ENCODE results near the gene TSPYL1. TPM values are rescaled to one million over a fixed set of nuclear protein-coding genes. Genes with fewer than 3 reads are reported as not detected.
"Not testable (repeated sequence)": the region's sequence is repeated elsewhere in the genome, so short reads cannot be mapped to it uniquely, and the experiment has no call there.

Gene TSPYL1
- total RNA-seq, 1 donor from 2014 or later = 90.2 TPM

DNA sequence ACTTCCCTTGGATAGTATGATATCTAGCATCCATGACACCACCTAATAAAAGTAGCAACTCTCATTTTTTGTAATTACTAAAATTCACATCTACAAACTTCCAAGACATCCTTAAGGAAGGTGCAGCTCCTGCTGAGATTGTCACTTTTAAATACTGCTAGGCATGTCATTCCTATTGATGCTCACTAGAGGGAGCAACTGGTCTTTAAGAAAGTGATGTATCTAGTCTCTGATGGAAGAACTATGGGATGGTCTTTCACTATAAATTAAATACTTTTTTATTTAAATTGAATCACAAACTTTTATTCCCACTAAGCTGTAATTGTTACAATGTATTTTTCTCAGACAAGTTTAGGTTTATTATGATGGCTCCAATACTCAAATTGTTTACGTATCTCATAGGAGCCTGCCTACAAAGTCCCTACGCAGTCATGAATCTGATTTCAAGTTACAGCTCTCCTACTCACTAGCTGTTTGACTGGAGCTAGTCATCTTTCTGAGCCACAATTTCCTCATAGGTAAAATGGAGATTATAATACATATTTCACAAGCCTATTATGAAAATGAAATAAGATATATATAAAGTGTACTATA lies 8.1 kb upstream of the TSPYL1 start:
- Mint-ChIP-seq H3K9me3 (no peaks in the 10 kb centered on the region), H3K27me3 (no peaks in the 10 kb centered on the region), H3K4me3 (no peak overlapping the region), H3K27ac (no peak overlapping the region), H3K4me1 (ENCODE audit: unreplicated experiment) (peaks cover 5% of the 10 kb centered on the region), H3K36me3 (no peaks in the 10 kb centered on the region)
- TF ChIP-seq, protein P1, sequence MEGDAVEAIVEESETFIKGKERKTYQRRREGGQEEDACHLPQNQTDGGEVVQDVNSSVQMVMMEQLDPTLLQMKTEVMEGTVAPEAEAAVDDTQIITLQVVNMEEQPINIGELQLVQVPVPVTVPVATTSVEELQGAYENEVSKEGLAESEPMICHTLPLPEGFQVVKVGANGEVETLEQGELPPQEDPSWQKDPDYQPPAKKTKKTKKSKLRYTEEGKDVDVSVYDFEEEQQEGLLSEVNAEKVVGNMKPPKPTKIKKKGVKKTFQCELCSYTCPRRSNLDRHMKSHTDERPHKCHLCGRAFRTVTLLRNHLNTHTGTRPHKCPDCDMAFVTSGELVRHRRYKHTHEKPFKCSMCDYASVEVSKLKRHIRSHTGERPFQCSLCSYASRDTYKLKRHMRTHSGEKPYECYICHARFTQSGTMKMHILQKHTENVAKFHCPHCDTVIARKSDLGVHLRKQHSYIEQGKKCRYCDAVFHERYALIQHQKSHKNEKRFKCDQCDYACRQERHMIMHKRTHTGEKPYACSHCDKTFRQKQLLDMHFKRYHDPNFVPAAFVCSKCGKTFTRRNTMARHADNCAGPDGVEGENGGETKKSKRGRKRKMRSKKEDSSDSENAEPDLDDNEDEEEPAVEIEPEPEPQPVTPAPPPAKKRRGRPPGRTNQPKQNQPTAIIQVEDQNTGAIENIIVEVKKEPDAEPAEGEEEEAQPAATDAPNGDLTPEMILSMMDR (conservative IDR thresholded peaks at IDR 0.05) = peak; percentile 95
- DNase-seq (ENCODE audit: extremely low spot score, unreplicated experiment) = no peak

DNA sequence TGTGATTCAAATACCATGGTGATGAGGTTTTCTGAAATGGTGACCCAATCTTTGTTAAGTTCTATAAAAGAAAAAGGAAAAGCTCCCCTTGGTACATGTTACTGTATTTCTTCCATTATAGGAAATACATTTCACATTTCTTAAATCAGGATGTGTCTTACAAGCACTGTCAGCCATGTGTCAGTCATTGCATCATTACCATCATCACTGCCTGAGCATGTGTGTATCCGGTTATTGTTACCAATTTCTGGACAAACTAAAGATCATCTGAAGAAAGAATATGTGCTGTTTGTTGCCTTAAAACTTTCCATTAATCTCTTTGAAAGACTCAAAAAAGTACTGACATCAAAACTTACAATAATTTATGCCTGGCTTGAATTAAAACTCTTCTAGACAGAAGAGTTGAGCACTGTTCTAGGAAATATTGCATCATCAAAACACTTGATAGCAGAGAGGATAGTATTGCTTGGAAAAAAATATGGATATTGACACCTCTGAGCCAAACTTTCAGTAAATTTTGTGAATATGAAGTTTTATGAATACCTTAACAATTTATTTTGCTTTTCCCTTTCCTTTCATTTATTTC lies 7.1 kb upstream of the TSPYL1 start:
- H3K27me3 Mint-ChIP-seq = no peaks in the 10 kb centered on the region

DNA sequence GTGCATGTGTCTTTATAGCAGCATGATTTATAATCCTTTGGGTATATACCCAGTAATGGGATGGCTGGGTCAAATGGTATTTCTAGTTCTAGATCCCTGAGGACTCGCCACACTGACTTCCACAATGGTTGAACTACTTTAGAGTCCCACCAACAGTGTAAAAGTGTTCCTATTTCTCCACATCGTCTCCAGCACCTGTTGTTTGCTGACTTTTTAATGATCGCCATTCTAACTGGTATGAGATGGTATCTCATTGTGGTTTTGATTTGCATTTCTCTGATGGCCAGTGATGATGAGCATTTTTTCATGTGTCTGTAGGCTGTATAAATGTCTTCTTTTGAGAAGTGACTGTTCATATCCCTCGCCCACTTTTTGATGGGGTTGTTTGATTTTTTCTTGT lies 5.3 kb upstream of the TSPYL1 start:
- H3K27me3 Mint-ChIP-seq; H3K27ac Mint-ChIP-seq; H3K9me3 Mint-ChIP-seq; H3K4me3 Mint-ChIP-seq; H3K36me3 Mint-ChIP-seq; DNase-seq (ENCODE audit: extremely low spot score, unreplicated experiment): not testable (repeated sequence)
- peaks cover 18% of the 10 kb centered on the region for H3K4me1 Mint-ChIP-seq (ENCODE audit: unreplicated experiment)

More for the DNA sequence above, 7.1 kb upstream of the TSPYL1 start:
- no peaks in the 10 kb centered on the region for H3K9me3 Mint-ChIP-seq
- H3K4me3 Mint-ChIP-seq = no peak overlapping the region
- DNase-seq (ENCODE audit: extremely low spot score, unreplicated experiment) = no peak
- H3K4me1 Mint-ChIP-seq (ENCODE audit: unreplicated experiment) = peaks cover 10% of the 10 kb centered on the region
- no peaks in the 10 kb centered on the region for H3K36me3 Mint-ChIP-seq
- no peak overlapping the region for H3K27ac Mint-ChIP-seq
- TF ChIP-seq, protein P1 (conservative IDR thresholded peaks at IDR 0.05) = no peak

DNA sequence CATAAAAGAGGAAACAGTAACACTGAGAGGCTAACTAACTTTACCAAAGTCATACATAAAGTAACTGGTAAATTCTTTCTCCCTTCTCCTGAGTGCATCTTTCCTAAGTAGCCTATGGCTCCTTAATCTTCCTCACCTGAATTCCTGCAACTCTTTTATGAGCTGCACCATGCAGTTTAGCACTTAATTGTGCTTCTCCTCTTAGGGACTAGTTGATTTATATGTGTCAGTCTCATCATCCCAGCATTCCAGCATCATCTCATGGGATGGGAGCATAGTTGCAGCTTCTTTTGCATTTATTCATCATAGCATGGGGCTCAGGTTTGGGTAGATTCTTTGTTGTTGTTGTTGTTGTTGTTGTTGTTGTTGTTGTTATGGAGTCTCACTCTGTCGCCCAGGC lies 3.5 kb upstream of the TSPYL1 start:
- no peak overlapping the region for H3K4me3 Mint-ChIP-seq
- H3K27ac Mint-ChIP-seq = no peak overlapping the region
- H3K4me1 Mint-ChIP-seq (ENCODE audit: unreplicated experiment) = peaks cover 23% of the 10 kb centered on the region
- no peaks in the 10 kb centered on the region for H3K9me3 Mint-ChIP-seq
- TF ChIP-seq, protein P1 (conservative IDR thresholded peaks at IDR 0.05) = no peak
- H3K27me3 Mint-ChIP-seq = no peaks in the 10 kb centered on the region
- H3K36me3 Mint-ChIP-seq = peaks cover 6% of the 10 kb centered on the region
- no peak for DNase-seq (ENCODE audit: extremely low spot score, unreplicated experiment)

DNA sequence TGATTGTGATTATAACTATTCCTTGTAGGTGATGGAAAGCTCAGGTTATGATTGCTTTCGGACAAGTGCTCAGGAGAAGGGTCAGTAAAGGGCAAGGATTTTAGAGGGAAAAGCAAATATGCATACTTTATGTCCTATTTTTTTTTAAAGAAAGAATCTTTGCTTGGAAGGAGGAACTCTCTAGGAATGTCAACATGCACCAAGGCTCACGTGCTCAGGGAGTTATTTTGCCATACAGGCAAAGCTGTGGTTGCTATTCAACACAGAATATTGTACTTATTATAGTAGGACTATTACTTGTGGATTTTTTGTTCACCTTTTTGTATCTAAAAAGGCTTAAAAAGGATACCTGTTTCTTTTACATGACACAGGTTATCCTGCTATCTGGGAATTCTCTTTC lies 3.0 kb upstream of the TSPYL1 start:
- H3K4me3 Mint-ChIP-seq = no peak overlapping the region
- H3K4me1 Mint-ChIP-seq (ENCODE audit: unreplicated experiment) = peaks cover 27% of the 10 kb centered on the region
- TF ChIP-seq, protein P1 (conservative IDR thresholded peaks at IDR 0.05) = no peak
- H3K27ac Mint-ChIP-seq = no peak overlapping the region
- H3K27me3 Mint-ChIP-seq = no peaks in the 10 kb centered on the region
- DNase-seq (ENCODE audit: extremely low spot score, unreplicated experiment) = no peak
- H3K36me3 Mint-ChIP-seq = peaks cover 10% of the 10 kb centered on the region
- H3K9me3 Mint-ChIP-seq = no peaks in the 10 kb centered on the region

DNA sequence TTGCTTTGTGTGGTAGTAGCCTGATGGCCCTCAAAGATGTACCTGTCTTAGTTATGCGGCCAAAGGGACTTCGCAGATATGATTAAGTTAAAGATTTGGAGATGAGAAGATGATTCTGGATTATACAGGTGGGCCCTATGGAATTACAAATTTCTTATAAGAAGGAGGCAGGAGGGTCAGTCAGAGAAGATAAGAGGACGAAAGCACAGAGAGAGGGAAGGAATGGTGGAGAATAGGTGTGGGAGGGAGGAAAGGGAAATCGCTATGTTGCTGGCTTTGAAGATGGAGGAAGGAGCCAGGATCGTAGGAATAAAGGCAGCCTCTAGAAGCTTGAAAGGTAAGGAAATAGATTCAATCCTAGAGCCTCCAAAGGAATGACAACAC lies 1.2 kb upstream of the TSPYL1 start:
- no peak for DNase-seq (ENCODE audit: extremely low spot score, unreplicated experiment)
- Mint-ChIP-seq H3K9me3 (no peaks in the 10 kb centered on the region), H3K27me3 (no peaks in the 10 kb centered on the region), H3K27ac (peak overlapping the region; percentile 100), H3K4me3 (peak overlapping the region; percentile 99), H3K4me1 (ENCODE audit: unreplicated experiment) (peaks cover 43% of the 10 kb centered on the region), H3K36me3 (peaks cover 22% of the 10 kb centered on the region)
- TF ChIP-seq, protein P1 (conservative IDR thresholded peaks at IDR 0.05) = no peak
